GM12864 (cell line): ENCODE data around the gene IMPG2.

Source experiments
- DNase-seq: peaks from one replicate; pipeline ENCODE4 v3.0.0-alpha.2; 2011; ENCODE audit warnings: low read depth
- H3K4me3 ChIP-seq: 2 replicates; pipeline ENCODE4 v1.5.1; 2011; ENCODE audit warnings: mild to moderate bottlenecking, low read depth, low read length, control low read depth
- TF ChIP-seq, protein P1 (sequence below): IDR thresholded peaks from 2 replicates; pipeline ENCODE4 v1.5.1; 2011; ENCODE audit warnings: low read depth, mild to moderate bottlenecking, moderate library complexity, low read length, control low read depth, inconsistent platforms; ENCODE audit errors: missing control alignments

The IMPG2 gene

DNA sequence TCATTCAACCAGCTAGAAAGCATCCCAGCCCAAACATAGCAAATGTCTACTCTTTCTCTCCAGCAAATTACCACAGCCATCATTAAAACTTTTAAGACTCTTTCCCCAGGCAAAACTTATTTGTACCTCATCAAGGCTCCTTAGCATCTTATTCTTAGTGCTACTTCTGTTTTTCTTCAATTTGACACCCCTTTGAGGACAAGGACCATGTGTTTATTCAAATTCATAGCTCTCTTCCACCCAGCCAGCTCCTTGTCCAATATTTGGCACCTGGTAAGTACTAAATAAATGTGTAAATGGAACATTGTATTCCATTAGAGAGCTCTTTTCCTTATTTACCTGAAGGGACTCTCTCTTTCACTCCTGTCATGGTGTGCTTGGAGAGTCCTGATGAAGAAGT lies 89.8 kb downstream of the IMPG2 start:
- no peak overlapping the region for H3K4me3 ChIP-seq
- no peak for DNase-seq
- TF ChIP-seq, protein P1, sequence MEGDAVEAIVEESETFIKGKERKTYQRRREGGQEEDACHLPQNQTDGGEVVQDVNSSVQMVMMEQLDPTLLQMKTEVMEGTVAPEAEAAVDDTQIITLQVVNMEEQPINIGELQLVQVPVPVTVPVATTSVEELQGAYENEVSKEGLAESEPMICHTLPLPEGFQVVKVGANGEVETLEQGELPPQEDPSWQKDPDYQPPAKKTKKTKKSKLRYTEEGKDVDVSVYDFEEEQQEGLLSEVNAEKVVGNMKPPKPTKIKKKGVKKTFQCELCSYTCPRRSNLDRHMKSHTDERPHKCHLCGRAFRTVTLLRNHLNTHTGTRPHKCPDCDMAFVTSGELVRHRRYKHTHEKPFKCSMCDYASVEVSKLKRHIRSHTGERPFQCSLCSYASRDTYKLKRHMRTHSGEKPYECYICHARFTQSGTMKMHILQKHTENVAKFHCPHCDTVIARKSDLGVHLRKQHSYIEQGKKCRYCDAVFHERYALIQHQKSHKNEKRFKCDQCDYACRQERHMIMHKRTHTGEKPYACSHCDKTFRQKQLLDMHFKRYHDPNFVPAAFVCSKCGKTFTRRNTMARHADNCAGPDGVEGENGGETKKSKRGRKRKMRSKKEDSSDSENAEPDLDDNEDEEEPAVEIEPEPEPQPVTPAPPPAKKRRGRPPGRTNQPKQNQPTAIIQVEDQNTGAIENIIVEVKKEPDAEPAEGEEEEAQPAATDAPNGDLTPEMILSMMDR: no peak

DNA sequence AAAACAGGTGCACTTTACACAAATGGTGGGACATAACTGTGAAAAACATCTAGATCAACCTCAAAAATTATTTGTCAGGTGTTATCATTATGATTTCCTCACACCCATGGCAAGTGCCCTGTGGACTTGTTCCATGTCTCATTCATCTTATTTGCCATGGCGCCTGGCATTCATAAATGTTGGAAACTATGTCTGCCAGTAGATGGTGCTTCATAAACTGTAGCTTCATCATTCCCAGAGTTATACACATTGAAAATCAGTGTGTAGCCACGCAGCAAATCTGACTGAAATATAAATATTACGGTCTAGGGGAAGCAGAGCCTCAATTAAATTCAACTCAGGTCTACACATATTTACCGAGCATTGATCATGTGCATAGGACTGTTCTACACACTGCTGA lies 90.7 kb downstream of the IMPG2 start:
- no peak overlapping the region for H3K4me3 ChIP-seq
- TF ChIP-seq, protein P1: no peak
- no peak for DNase-seq

DNA sequence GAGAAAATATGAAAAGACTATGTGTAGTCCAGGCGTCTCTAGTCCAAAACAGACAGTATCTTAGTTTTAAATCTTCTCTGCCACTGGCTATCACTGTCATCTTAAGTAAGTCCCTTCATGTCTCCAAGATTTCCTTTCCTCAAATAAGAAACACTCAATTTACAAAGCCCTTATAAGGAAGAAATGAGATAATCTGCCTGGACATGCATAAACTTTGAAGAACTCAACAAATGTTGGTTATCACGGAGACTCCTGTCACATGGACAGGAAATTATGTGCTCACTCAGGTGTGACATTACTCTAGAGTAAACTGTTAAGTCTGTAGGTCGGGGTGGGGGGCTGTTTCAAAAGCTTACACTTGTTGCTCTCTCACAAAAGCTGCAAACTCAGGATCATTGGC lies 91.9 kb downstream of the IMPG2 start:
- TF ChIP-seq, protein P1: no peak
- no peak for DNase-seq

DNA sequence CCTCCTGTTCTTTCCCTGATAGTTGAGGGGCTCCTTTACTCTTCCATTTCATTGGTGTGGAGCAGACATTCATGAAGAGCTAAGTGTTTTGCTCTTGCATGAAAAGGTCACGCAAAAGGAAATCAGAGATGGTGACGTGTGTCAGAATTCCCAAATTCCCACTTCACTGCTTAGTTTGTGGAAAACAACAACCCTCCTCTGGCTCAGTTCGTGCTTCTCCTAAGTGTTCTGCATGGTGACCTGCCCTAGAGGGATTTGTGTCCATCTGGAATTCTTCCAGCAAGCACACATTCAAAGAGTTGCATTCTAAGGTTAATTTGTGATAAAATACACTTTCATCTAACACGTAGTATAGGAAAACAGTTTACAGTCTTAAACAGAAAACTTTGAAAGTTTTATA lies 95.6 kb downstream of the IMPG2 start:
- no peak overlapping the region for H3K4me3 ChIP-seq
- TF ChIP-seq, protein P1: no peak

More for the DNA sequence above, 91.9 kb downstream of the IMPG2 start:
- H3K4me3 ChIP-seq: no peak overlapping the region

DNA sequence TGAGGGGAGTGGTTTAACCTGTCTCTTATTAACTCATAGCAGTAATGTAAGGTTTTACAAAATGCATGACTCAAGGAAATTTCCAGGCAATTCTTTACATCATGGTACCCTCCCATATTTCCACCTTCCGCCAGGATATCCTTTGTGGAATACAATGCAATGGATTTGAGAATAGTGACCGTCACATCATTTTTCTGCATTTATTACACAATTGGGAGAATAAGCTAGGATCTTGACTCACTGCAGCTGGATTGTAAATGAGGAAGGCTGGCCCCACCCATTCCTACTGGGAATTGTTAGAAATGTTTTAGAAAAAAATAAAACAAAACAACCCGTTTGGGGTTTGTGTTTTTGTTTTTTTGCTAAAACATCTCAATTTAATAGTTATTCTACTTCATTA lies 97.4 kb downstream of the IMPG2 start:
- DNase-seq: no peak
- H3K4me3 ChIP-seq: no peak overlapping the region
- TF ChIP-seq, protein P1: no peak

More for the DNA sequence above, 95.6 kb downstream of the IMPG2 start:
- DNase-seq: no peak

DNA sequence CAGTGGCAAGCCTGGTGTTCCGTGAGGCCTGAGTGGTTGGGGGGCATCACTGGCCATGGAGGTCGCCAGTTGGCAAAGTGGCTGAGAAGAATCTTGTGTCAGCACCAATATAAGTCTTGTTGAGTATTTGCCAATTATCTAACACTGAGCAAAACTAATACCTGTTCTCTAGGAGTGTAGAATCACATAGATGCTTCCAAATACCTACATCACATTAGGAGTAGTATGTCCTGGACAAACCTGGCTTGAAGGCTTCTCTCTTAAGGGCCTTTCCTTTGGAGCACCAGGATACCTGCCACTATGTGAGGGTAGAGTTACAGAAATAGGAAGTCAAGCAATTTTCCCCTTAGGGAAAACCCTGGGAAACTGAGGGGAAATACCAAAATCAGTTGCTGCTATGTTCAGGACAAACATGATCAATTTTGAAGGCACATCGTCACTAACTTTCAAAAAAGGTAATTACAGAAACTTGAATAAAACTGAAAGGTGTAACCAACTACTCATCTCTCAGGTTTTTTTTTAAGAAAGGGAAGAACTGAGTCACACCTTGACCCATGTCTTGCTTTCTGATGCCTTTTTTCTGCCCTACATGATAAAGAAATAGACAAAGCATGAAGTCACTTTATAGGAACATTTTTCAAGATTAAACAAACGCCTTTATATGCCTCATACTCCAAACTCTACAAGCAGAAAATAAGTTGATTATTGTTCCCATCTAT lies 100.4 kb downstream of the IMPG2 start:
- DNase-seq: no peak
- no peak overlapping the region for H3K4me3 ChIP-seq
- TF ChIP-seq, protein P1: no peak
